Neural cell (in vitro differentiated cells): ENCODE results near the gene XRN1. TPM values are rescaled to one million over a fixed set of nuclear protein-coding genes. Genes with fewer than 3 reads are reported as not detected.

Source experiments
- H2AFZ ChIP-seq: fragments of 200-600, 300-800 bp; sonication (generic), shearing (Covaris generic); 2 replicates; pipeline ENCODE4 v1.6.0; 2014; ENCODE audit warnings: low read depth, mild to moderate bottlenecking, antibody characterized with exemption, low read length, moderate library complexity
- H3F3A ChIP-seq: fragments of 200-600 bp; shearing (Covaris generic); 2 replicates; pipeline ENCODE4 v1.6.1; 2016; ENCODE audit warnings: mild to moderate bottlenecking, moderate library complexity, mixed read lengths, antibody characterized with exemption, low read length; ENCODE audit not compliant: insufficient read depth, poor library complexity, severe bottlenecking
- H3K27ac ChIP-seq: fragments of 200-600, 300-800 bp; sonication (generic), shearing (Covaris generic); 2 replicates; pipeline ENCODE4 v1.5.1; 2014; ENCODE audit warnings: mild to moderate bottlenecking, low read length, moderate library complexity
- H3K27me3 ChIP-seq: fragments of 300-800, 200-600 bp; sonication (generic), shearing (Covaris generic); 2 replicates; pipeline ENCODE4 v1.6.0; 2014; ENCODE audit warnings: mild to moderate bottlenecking, low read depth, low read length, moderate library complexity; ENCODE audit not compliant: insufficient read depth
- H3K36me3 ChIP-seq: fragments of 300-800, 200-600 bp; sonication (generic), shearing (Covaris generic); 2 replicates; pipeline ENCODE4 v1.5.1; 2014; ENCODE audit warnings: mild to moderate bottlenecking, antibody characterized with exemption, low read length, moderate library complexity; ENCODE audit not compliant: insufficient read depth
- H3K4me2 ChIP-seq: fragments of 300-800, 200-600 bp; sonication (generic), shearing (Covaris generic); 2 replicates; pipeline ENCODE4 v1.6.0; 2014; ENCODE audit warnings: mild to moderate bottlenecking, low read length
- H3K4me3 ChIP-seq: fragments of 300-800, 200-600 bp; sonication (generic), shearing (Covaris generic); 2 replicates; pipeline ENCODE4 v1.5.1; 2014; ENCODE audit warnings: mild to moderate bottlenecking, low read length, moderate library complexity
- H3K79me2 ChIP-seq: fragments of 200-600 bp; shearing (Covaris generic); replicated peaks from 2 replicates; pipeline ENCODE4 v1.6.0; 2014; ENCODE audit warnings: mild to moderate bottlenecking, low read length, moderate library complexity; ENCODE audit not compliant: insufficient read depth
- H3K9ac ChIP-seq: fragments of 300-800, 200-600 bp; sonication (generic), shearing (Covaris generic); 2 replicates; pipeline ENCODE4 v1.6.1; 2016; ENCODE audit warnings: mild to moderate bottlenecking, low read length, mixed read lengths
- H3K9me2 ChIP-seq: fragments of 200-600 bp; shearing (Covaris generic); 2 replicates; pipeline ENCODE4 v1.6.1; 2016; ENCODE audit warnings: mild to moderate bottlenecking, low read length, mixed read lengths; ENCODE audit not compliant: insufficient read depth
- H3K9me3 ChIP-seq: fragments of 200-600, 300-800 bp; sonication (generic), shearing (Covaris generic); 2 replicates; pipeline ENCODE4 v1.6.1; 2016; ENCODE audit warnings: mild to moderate bottlenecking, mixed run types, low read length, moderate library complexity, mixed read lengths
- H4K20me1 ChIP-seq: fragments of 200-600 bp; shearing (Covaris generic); 2 replicates; pipeline ENCODE4 v1.6.1; 2016; ENCODE audit warnings: mild to moderate bottlenecking, mixed run types; ENCODE audit not compliant: insufficient read depth
- CTCF ChIP-seq: fragments of 450-650 bp; IDR thresholded peaks from 2 replicates; pipeline ENCODE4 v1.5.1; 2014; ENCODE audit warnings: antibody characterized with exemption, mild to moderate bottlenecking, moderate library complexity; ENCODE audit not compliant: poor library complexity, severe bottlenecking
- EP300 ChIP-seq: fragments of 450-650 bp; conservative IDR thresholded peaks from 2 replicates; pipeline ENCODE4 v1.6.1; 2014; ENCODE audit warnings: antibody characterized with exemption, mild to moderate bottlenecking, moderate library complexity; ENCODE audit not compliant: poor library complexity, severe bottlenecking
- EZH2 ChIP-seq: fragments of 200-600, 300-800 bp; shearing (Covaris generic), sonication (generic); IDR thresholded peaks from 2 replicates; pipeline ENCODE4 v1.6.1; 2014; ENCODE audit warnings: antibody characterized with exemption, low read length, borderline replicate concordance, mild to moderate bottlenecking; ENCODE audit not compliant: insufficient read depth, poor library complexity, severe bottlenecking
- MXI1 ChIP-seq: fragments of 450-650 bp; conservative IDR thresholded peaks from 2 replicates; pipeline ENCODE4 v1.6.1; 2014; ENCODE audit warnings: antibody characterized with exemption, mild to moderate bottlenecking; ENCODE audit not compliant: poor library complexity, severe bottlenecking
- POLR2AphosphoS5 ChIP-seq: IDR thresholded peaks from 2 replicates; pipeline ENCODE4 v1.6.1; 2012
- RAD21 ChIP-seq: fragments of 450-650 bp; conservative IDR thresholded peaks from 2 replicates; pipeline ENCODE4 v1.6.1; 2014; ENCODE audit warnings: antibody characterized with exemption, mild to moderate bottlenecking, moderate library complexity
- REST ChIP-seq: IDR thresholded peaks from 2 replicates; pipeline ENCODE4 v1.6.1; 2012; ENCODE audit warnings: borderline replicate concordance
- SMC3 ChIP-seq: fragments of 450-650 bp; conservative IDR thresholded peaks from 2 replicates; pipeline ENCODE4 v1.6.1; 2014; ENCODE audit warnings: antibody characterized with exemption, mild to moderate bottlenecking, moderate library complexity; ENCODE audit not compliant: poor library complexity
- TAF1 ChIP-seq: IDR thresholded peaks from 2 replicates; pipeline ENCODE4 v1.6.1; 2012; ENCODE audit warnings: low read depth
- polyA plus RNA-seq: library from polyadenylated mRNA; depleted of rRNA; stranded (reverse); fragments of >200 nt; gene quantifications from 2 replicates; pipeline ENCODE4 v1.2.3, GENCODE V29; 2014

Gene XRN1
- polyA plus RNA-seq, 1 donor from 2014 or later: 21.1 TPM

- Histone ChIP-seq H3K27ac (no peak overlapping the region), H3K9me3 (no peaks in the 10 kb centered on the region), H2AFZ (no peak overlapping the region), H3K36me3 (peaks cover 4% of the 10 kb centered on the region), H3K9ac (no peak overlapping the region), H3K27me3 (no peaks in the 10 kb centered on the region), H3K79me2 (no peaks in the 10 kb centered on the region), H4K20me1 (no peaks in the 10 kb centered on the region), H3K4me2 (no peak overlapping the region), H3K9me2 (no peaks in the 10 kb centered on the region), H3F3A (no peaks in the 10 kb centered on the region), H3K4me3 (no peak overlapping the region)
- no peak for TF ChIP-seq REST
Measured at GRCh38 chr3:142484912-142485435, 37.1 kb upstream of the XRN1 start.

GRCh38 chr3:142481196-142481595 lies 33.4 kb upstream of the XRN1 start:
- Histone ChIP-seq H3K9ac (no peak overlapping the region), H3K27ac (no peak overlapping the region), H3K4me2 (no peak overlapping the region), H3K27me3 (no peaks in the 10 kb centered on the region), H3K79me2 (no peaks in the 10 kb centered on the region), H3F3A (no peaks in the 10 kb centered on the region), H3K4me3 (no peak overlapping the region), H4K20me1 (no peaks in the 10 kb centered on the region), H2AFZ (no peak overlapping the region), H3K36me3 (no peaks in the 10 kb centered on the region), H3K9me3 (no peaks in the 10 kb centered on the region), H3K9me2 (no peaks in the 10 kb centered on the region)
- TF ChIP-seq TAF1 (no peak), SMC3 (no peak), REST (no peak), RAD21 (no peak), POLR2AphosphoS5 (no peak), EZH2 (no peak)

- Histone ChIP-seq H3F3A (no peaks in the 10 kb centered on the region), H3K36me3 (no peaks in the 10 kb centered on the region), H3K79me2 (no peaks in the 10 kb centered on the region), H3K9ac (no peak overlapping the region), H3K9me3 (peaks cover 6% of the 10 kb centered on the region), H3K9me2 (no peaks in the 10 kb centered on the region), H3K4me3 (no peak overlapping the region), H3K4me2 (no peak overlapping the region), H3K27ac (no peak overlapping the region), H3K27me3 (no peaks in the 10 kb centered on the region), H2AFZ (no peak overlapping the region), H4K20me1 (no peaks in the 10 kb centered on the region)
- TF ChIP-seq RAD21: no peak
- TF ChIP-seq TAF1: no peak
- no peak for TF ChIP-seq EP300
- TF ChIP-seq EZH2: no peak
- TF ChIP-seq CTCF: no peak
- TF ChIP-seq POLR2AphosphoS5: no peak
- TF ChIP-seq SMC3: no peak
- no peak for TF ChIP-seq REST
- no peak for TF ChIP-seq MXI1
Measured at GRCh38 chr3:142470826-142471225, 23.0 kb upstream of the XRN1 start.
